ENCODE data around the gene ARID5B.

GRCh38 chr10:62022830-62023229, 121.3 kb downstream of the ARID5B start:
- TF ChIP-seq CTCF (conservative IDR thresholded peaks at IDR 0.05; ENCODE audit: low read length) (no peak), EZH2phosphoT487 (IDR thresholded peaks at IDR 0.05; ENCODE audit: borderline replicate concordance) (no peak)
